ENCODE results near the gene POC5. TPM values are rescaled to one million over a fixed set of nuclear protein-coding genes. Genes with fewer than 3 reads are reported as not detected.

Gene POC5
- total RNA-seq, 1 donor from 2014 or later: 20.7 TPM

- peaks cover 5% of the 10 kb centered on the region for H3K4me1 Mint-ChIP-seq (ENCODE audit: low read depth)
- H3K4me3 Mint-ChIP-seq: no peak overlapping the region
- peak overlapping the region; percentile 72 for H3K27ac Mint-ChIP-seq
- H3K36me3 Mint-ChIP-seq (ENCODE audit: low read depth): peaks cover 38% of the 10 kb centered on the region
- intact Hi-C loops (cut with micrococcal nuclease): no loop called here
- no peaks in the 10 kb centered on the region for H3K27me3 Mint-ChIP-seq (ENCODE audit: insufficient read depth)
- H3K9me3 Mint-ChIP-seq: no peaks in the 10 kb centered on the region
- DNase-seq (ENCODE audit: low spot score): no peak
Observed at GRCh38 chr5:75690669-75691068, 26.6 kb downstream of the POC5 start.

- Mint-ChIP-seq H3K9me3 (no peaks in the 10 kb centered on the region), H3K27me3 (ENCODE audit: insufficient read depth) (no peaks in the 10 kb centered on the region), H3K36me3 (ENCODE audit: low read depth) (peaks cover 29% of the 10 kb centered on the region), H3K4me3 (no peak overlapping the region), H3K27ac (no peak overlapping the region), H3K4me1 (ENCODE audit: low read depth) (peaks cover 5% of the 10 kb centered on the region)
- DNase-seq (ENCODE audit: low spot score): no peak
- intact Hi-C loops (cut with micrococcal nuclease): no loop called here
Observed at GRCh38 chr5:75686480-75686879, 30.8 kb downstream of the POC5 start.

GRCh38 chr5:75685141-75685540, 32.1 kb downstream of the POC5 start:
- intact Hi-C loops (cut with micrococcal nuclease): no loop called here
- Mint-ChIP-seq H3K27me3 (ENCODE audit: insufficient read depth) (no peaks in the 10 kb centered on the region), H3K9me3 (no peaks in the 10 kb centered on the region), H3K4me3 (no peak overlapping the region), H3K27ac (no peak overlapping the region), H3K4me1 (ENCODE audit: low read depth) (no peaks in the 10 kb centered on the region), H3K36me3 (ENCODE audit: low read depth) (peaks cover 25% of the 10 kb centered on the region)
- DNase-seq (ENCODE audit: low spot score): no peak

GRCh38 chr5:75681125-75681830, 36.0 kb downstream of the POC5 start:
- Mint-ChIP-seq H3K36me3 (ENCODE audit: low read depth) (peaks cover 17% of the 10 kb centered on the region), H3K9me3 (no peaks in the 10 kb centered on the region), H3K4me1 (ENCODE audit: low read depth) (peaks cover 11% of the 10 kb centered on the region), H3K27ac (no peak overlapping the region), H3K27me3 (ENCODE audit: insufficient read depth) (no peaks in the 10 kb centered on the region), H3K4me3 (no peak overlapping the region)
- no peak for DNase-seq (ENCODE audit: low spot score)
- intact Hi-C loops (cut with micrococcal nuclease): loop anchor here (1.0 to 5.0 kb wide), 4 partner anchors 329 to 632 kb away; partner anchors contain the start of gene HMGCR

- DNase-seq (ENCODE audit: low spot score): no peak
- peaks cover 15% of the 10 kb centered on the region for H3K36me3 Mint-ChIP-seq (ENCODE audit: low read depth)
- intact Hi-C loops (cut with micrococcal nuclease): loop anchor here (1.0 kb wide), 1 partner anchor 9 kb away; no protein-coding TSS in a partner anchor
Observed at GRCh38 chr5:75678155-75678554, 39.1 kb downstream of the POC5 start.

GRCh38 chr5:75677607-75678006, 39.6 kb downstream of the POC5 start:
- Mint-ChIP-seq H3K4me1 (ENCODE audit: low read depth) (peaks cover 11% of the 10 kb centered on the region), H3K4me3 (peak overlapping the region; percentile 4), H3K27me3 (ENCODE audit: insufficient read depth) (no peaks in the 10 kb centered on the region), H3K27ac (peak overlapping the region; percentile 32), H3K9me3 (no peaks in the 10 kb centered on the region), H3K36me3 (ENCODE audit: low read depth) (peaks cover 13% of the 10 kb centered on the region)
- DNase-seq (ENCODE audit: low spot score): no peak
- intact Hi-C loops (cut with micrococcal nuclease): loop anchor here (1.0 kb wide), 1 partner anchor 8 kb away; no protein-coding TSS in a partner anchor

More at GRCh38 chr5:75678155-75678554, 39.1 kb downstream of the POC5 start:
- Mint-ChIP-seq H3K4me3 (no peak overlapping the region), H3K27ac (peak overlapping the region; percentile 46), H3K9me3 (no peaks in the 10 kb centered on the region), H3K4me1 (ENCODE audit: low read depth) (peaks cover 11% of the 10 kb centered on the region), H3K27me3 (ENCODE audit: insufficient read depth) (no peaks in the 10 kb centered on the region)

GRCh38 chr5:75675783-75676182, 41.5 kb downstream of the POC5 start:
- peaks cover 23% of the 10 kb centered on the region for H3K36me3 Mint-ChIP-seq (ENCODE audit: low read depth)
- no peak overlapping the region for H3K27ac Mint-ChIP-seq
- H3K27me3 Mint-ChIP-seq (ENCODE audit: insufficient read depth): no peaks in the 10 kb centered on the region
- intact Hi-C loops (cut with micrococcal nuclease): no loop called here
- H3K4me3 Mint-ChIP-seq: no peak overlapping the region
- peaks cover 17% of the 10 kb centered on the region for H3K4me1 Mint-ChIP-seq (ENCODE audit: low read depth)
- no peaks in the 10 kb centered on the region for H3K9me3 Mint-ChIP-seq
- no peak for DNase-seq (ENCODE audit: low spot score)

- intact Hi-C loops (cut with micrococcal nuclease): no loop called here
- H3K4me1 Mint-ChIP-seq (ENCODE audit: low read depth): peaks cover 37% of the 10 kb centered on the region
- no peak overlapping the region for H3K27ac Mint-ChIP-seq
- no peaks in the 10 kb centered on the region for H3K27me3 Mint-ChIP-seq (ENCODE audit: insufficient read depth)
- no peaks in the 10 kb centered on the region for H3K9me3 Mint-ChIP-seq
- H3K36me3 Mint-ChIP-seq (ENCODE audit: low read depth): peaks cover 20% of the 10 kb centered on the region
- no peak for DNase-seq (ENCODE audit: low spot score)
- H3K4me3 Mint-ChIP-seq: no peak overlapping the region
Observed at GRCh38 chr5:75672616-75673015, 44.6 kb downstream of the POC5 start.

GRCh38 chr5:75671506-75671905, 45.7 kb downstream of the POC5 start:
- Mint-ChIP-seq H3K9me3 (no peaks in the 10 kb centered on the region), H3K27ac (no peak overlapping the region), H3K4me1 (ENCODE audit: low read depth) (peaks cover 36% of the 10 kb centered on the region), H3K27me3 (ENCODE audit: insufficient read depth) (no peaks in the 10 kb centered on the region), H3K4me3 (no peak overlapping the region), H3K36me3 (ENCODE audit: low read depth) (peaks cover 16% of the 10 kb centered on the region)
- DNase-seq (ENCODE audit: low spot score): no peak
- intact Hi-C loops (cut with micrococcal nuclease): no loop called here

- Mint-ChIP-seq H3K36me3 (ENCODE audit: low read depth) (peaks cover 16% of the 10 kb centered on the region), H3K27me3 (ENCODE audit: insufficient read depth) (no peaks in the 10 kb centered on the region), H3K4me1 (ENCODE audit: low read depth) (peaks cover 36% of the 10 kb centered on the region), H3K9me3 (no peaks in the 10 kb centered on the region), H3K4me3 (no peak overlapping the region), H3K27ac (peak overlapping the region; percentile 15)
- DNase-seq (ENCODE audit: low spot score): no peak
- intact Hi-C loops (cut with micrococcal nuclease): no loop called here
Observed at GRCh38 chr5:75670577-75670976, 46.7 kb downstream of the POC5 start.

GRCh38 chr5:75668977-75669689, 48.1 kb downstream of the POC5 start:
- intact Hi-C loops (cut with micrococcal nuclease): loop anchor here (1.0 to 10.0 kb wide), 11 partner anchors 9 to 876 kb away; partner anchors contain the start of genes CERT1, GCNT4, POC5 and POLK
- peak; percentile 37 for DNase-seq (ENCODE audit: low spot score)
- Mint-ChIP-seq H3K27me3 (ENCODE audit: insufficient read depth) (peaks cover 3% of the 10 kb centered on the region), H3K4me3 (peak overlapping the region; percentile 79), H3K9me3 (no peaks in the 10 kb centered on the region), H3K36me3 (ENCODE audit: low read depth) (peaks cover 16% of the 10 kb centered on the region), H3K27ac (peak overlapping the region; percentile 91), H3K4me1 (ENCODE audit: low read depth) (peaks cover 36% of the 10 kb centered on the region)

- DNase-seq (ENCODE audit: low spot score): no peak
- peak overlapping the region; percentile 79 for H3K4me3 Mint-ChIP-seq
- H3K36me3 Mint-ChIP-seq (ENCODE audit: low read depth): peaks cover 16% of the 10 kb centered on the region
- intact Hi-C loops (cut with micrococcal nuclease): loop anchor here (5.0 to 10.0 kb wide), 3 partner anchors 616 to 876 kb away; partner anchors contain the start of gene GCNT4
- peak overlapping the region; percentile 91 for H3K27ac Mint-ChIP-seq
- H3K9me3 Mint-ChIP-seq: no peaks in the 10 kb centered on the region
- peaks cover 36% of the 10 kb centered on the region for H3K4me1 Mint-ChIP-seq (ENCODE audit: low read depth)
- peaks cover 3% of the 10 kb centered on the region for H3K27me3 Mint-ChIP-seq (ENCODE audit: insufficient read depth)
Observed at GRCh38 chr5:75668445-75668844, 48.8 kb downstream of the POC5 start.

- Mint-ChIP-seq H3K27ac (no peak overlapping the region), H3K4me1 (ENCODE audit: low read depth) (peaks cover 36% of the 10 kb centered on the region), H3K4me3 (no peak overlapping the region), H3K9me3 (no peaks in the 10 kb centered on the region), H3K36me3 (ENCODE audit: low read depth) (peaks cover 12% of the 10 kb centered on the region), H3K27me3 (ENCODE audit: insufficient read depth) (peaks cover 3% of the 10 kb centered on the region)
- DNase-seq (ENCODE audit: low spot score): no peak
- intact Hi-C loops (cut with micrococcal nuclease): loop anchor here (5.0 to 10.0 kb wide), 3 partner anchors 615 to 877 kb away; partner anchors contain the start of gene GCNT4
Observed at GRCh38 chr5:75667586-75667985, 49.7 kb downstream of the POC5 start.

Measured in activated T-helper 1 cell treated with anti-CD3 and anti-CD28 coated beads, Interleukin-12 subunit alpha, Interleukin-12 subunit beta, Interleukin-2, Interleukin-4 antibody, amounts not matched to agents 30 ng/mL and 10 ng/mL and 1 ng/mL, durations not matched to agents 14 hours and 24 hours and 36 hours (primary cell).